Activated T-cell treated with anti-CD3 and anti-CD28 coated beads, Interleukin-2, amount 50 U/mL, for 1 hour (primary cell): Measurements from ENCODE around the gene ELOVL1.
"Not testable (repeated sequence)": the region's sequence is repeated elsewhere in the genome, so short reads cannot be mapped to it uniquely, and the experiment has no call there.

Experiments
- DNase-seq: peaks from one replicate; pipeline ENCODE4 v3.0.0-alpha.2; 2020

The ELOVL1 gene

DNA sequence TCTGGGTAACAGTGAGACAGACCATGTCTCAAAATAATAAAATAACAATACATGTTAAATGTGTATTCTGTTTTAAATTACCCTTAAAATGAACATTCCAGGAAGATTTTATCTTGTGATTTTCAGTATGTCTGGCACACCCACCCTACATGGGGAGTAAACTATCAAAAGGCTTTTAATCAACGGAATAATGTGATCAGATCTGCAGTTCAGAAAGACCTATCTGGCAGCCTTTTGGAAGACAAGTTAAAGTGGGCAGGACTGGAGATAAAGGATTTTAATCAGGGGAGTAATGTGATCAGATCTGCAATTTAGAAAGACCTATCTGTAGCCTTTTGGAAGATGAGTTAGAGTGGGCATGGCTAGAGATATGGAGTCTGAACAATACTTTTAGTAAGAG, 11.7 kb upstream of the ELOVL1 start:
- no peak for DNase-seq

DNA sequence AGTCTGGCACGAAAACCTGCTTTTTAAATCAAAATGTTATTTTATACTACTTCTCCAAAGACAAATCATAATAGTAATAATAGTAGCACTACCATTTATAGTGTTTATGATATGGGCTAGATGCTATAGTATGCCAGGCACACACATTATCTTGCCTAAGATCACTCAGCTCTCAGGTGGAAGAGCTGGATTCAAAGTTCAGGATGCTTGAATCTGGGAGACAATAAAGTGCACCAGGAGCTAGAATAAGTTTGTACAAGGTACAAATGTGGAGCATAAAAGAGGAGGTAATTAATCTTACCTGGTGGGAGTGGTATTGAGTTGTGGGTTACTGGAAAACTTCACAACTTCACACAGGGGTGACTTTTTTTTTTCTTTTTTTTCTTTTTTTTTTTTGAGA, 10.0 kb upstream of the ELOVL1 start:
- no peak for DNase-seq

DNA sequence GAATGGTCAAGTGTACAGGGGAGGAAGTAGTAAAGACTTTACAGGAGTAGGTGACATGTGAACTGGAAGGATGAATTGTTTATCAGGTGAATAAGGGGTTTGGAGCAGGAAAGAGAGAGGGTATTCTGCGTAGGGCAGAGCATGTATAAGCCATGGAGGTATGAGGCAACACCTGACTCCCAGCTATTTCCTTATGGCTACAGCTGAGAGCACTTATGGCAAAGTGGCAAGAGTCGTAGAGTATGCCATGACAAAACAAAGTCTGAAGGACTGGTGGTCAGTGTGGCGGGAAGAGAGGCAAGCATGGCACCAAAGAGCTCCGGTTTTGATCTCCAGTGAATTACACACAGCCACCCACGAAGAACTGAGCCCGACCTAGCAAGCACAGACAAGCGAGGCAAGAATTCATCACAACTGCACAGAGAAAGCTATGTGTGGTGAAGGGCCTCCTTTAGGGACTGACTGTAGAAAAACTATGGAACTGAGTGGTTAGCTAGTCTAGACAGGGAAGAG, 9.0 kb upstream of the ELOVL1 start:
- no peak for DNase-seq

DNA sequence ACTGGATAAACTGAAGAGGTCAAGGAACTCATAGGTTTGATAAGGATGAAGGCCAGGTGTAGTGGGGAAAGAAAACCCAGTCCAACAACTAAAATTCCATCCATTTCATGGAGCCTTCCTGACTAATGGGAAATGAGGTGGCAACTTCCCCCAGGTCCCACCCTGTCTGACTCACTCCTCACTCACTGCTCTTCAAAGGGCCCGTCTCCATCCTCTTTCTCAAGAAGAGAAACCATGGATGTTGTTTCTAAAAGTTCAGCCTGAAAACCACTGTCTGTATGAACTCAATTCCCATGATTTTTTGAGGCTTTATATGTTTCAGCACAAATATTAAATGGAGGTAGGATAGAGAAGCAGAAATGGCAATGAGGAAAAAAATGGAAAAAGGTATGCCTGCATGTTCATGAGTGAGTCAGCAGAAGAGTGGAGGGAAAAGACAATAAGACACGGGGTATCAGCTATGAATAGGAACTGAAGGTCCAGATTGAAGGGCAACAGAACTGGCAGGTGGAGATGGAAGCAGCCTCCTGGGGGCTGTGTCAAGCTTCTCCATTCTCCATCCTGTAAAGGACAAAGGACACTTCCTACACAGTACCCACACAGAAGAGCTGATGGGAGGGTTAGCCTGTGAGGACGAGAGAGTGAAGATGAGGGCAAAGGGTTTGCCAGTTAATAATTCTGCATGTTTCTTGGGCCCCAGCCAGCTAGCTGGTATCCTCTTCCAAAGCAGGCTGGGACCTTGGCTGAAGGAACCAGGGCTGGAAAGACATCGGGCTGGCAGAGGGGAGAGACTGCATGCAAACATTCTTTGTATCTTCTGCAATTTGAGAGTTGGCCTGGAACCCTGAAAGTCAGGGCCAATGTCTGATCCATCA, 5.5 kb upstream of the ELOVL1 start:
- DNase-seq, result no peak

DNA sequence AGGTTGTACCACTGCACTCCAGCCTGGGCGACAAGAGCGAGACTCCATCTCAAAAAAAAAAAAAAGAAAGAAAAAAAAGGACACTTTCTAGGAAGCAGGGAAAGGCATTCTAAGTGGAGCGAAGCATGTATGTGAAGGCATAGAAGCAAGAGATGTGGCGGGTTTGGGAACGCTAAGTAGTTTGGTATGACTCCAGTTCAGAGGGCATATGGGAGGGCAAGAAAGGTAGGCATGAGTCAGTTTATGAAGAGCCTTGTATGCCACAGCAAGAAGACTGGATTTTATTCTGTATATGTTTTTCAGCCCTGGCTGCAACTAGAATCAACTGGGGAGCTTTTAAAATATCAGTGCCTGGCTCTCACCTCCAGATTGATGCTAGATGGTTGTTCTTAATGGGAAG, 4.4 kb upstream of the ELOVL1 start:
- DNase-seq, result no peak

DNA sequence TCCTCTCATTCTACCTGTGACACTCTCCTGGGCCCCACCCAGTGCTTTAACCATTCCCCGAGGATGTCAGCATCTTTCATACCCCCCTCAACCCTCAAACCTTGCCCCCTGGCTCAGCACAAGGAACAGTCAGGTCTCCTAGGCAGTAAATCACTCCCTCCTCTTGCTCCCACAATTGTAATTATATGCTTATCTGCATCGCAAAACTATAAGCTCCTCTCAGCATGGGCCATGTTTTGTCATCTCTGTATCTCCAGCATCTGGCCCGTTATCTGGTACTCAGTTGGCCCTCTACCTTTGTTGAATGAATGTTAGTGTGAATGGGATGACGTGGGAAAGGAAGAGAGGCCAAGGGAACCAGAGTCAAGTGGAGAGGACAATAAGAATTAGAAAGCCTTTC, 2.8 kb upstream of the ELOVL1 start:
- no peak for DNase-seq

DNA sequence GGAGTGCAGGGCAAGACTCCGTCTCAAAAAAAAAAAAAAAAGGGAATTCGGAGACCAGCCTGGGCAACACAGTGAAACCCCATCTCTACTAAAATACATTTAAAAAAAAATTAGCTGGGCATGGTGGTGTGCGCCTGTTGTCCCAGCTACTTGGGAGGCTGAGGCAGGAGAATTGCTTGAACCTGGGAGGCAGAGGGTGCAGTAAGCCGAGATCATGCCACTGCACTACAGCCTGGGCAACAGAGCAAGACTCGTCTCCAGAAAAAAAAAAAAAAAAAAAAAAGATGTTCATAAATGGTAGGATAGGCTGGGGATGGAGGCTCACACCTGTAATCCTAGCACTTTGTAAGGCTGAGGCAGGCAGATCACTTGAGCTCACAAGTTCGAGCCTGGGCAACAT, 2.0 kb upstream of the ELOVL1 start:
- not testable (repeated sequence) for DNase-seq

DNA sequence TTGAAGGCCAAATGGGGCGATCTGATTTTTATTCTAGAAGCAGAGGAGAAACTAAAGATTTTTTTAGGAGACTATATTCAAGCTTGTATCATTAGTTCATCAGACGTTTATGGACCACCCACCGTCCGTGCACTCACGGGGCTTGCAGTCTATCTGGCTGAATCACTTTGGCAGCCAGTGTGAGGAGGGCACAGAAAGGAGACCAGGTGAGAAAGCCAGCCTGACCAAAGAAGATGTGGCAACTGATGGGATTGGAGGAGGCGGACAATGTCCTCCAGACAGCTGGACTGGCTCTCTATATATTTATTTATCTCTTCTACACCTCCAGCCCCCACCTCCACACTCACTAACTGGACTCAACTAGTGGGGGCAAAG, 822 bp upstream of the ELOVL1 start:
- DNase-seq, result no peak

DNA sequence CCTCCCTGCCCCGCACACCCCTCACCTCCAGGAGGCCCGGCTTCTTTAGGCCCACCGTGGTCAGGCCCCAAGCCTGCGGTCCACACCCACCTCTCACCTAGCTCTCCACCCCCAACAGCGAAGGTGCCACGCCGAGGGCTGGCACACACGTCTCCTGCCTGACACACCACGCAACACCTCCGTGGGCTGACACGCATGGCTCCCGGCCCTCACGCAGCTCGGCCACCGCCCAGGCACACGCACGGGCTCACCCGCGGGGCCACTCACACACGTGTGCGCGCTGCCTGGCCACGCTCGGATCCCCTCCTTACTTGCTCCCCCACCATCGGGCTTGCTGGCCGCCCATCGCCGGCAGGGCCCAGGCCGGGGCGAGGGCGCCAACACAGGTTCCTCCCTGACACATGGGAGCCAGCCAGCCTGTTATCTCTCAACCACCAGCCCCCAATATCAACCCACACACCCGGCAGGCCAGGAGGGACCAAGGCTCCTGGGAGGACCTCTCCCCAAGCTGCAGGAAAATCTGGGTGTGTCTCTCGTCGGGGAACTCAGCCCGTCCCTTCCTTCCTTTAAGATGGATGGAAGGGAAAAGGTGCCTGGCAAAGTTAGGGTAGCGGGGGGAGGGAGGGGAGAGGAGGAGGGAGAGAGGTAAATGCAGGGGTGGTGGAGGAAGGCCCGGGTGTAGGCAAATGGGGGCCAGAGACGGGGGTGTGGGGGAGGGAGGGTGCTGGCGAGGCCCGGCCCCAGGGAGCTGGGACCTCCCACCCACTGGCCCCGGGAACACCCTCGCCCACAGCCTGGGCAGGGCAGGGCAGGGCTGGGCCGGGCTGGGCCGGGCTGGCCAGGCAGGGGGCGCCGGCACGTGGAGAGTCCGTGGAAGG, 546 bp downstream of the ELOVL1 start:
- DNase-seq, result peak; percentile 50

DNA sequence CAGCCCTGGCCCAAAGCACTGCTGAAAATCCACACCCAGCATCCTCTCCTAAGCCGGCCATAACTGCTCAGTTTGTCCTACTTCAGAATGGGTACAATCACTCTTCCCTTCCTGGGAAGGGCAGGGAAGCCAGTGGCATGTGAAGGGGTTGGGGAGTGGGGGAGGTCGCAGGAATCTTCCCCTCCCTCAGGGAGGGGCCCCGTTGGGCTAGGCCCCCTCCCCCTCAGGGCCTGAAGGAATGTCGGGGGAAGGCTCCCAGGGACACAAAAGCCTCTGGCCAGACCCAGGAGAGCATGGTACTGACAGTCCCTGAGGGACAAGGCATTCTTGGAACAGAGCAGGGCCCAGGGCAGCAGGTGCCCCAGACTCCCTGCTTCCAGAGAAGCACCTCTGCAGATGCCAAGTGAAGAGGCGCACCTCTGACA, 1.2 kb downstream of the ELOVL1 start:
- no peak for DNase-seq

DNA sequence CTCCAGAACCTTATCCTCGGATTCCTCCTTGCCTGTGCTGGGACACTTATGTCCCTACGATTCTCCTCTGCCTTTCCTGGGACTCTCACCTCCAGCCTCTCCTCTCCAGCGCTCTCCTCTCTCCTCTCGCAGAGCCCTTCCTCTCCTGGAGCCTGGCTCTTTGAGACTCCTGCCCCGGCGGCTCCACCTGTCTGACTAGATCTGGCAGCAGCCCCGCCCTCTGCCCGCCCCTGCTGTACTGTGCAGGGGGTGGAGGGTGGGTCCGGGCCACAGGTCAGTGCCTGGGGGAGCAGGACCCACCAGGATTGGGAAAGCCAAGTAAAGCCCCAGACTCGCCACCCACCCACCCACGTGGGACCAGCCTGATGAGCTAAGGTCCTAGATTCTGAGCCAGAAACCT, 1.6 kb downstream of the ELOVL1 start:
- no peak for DNase-seq

DNA sequence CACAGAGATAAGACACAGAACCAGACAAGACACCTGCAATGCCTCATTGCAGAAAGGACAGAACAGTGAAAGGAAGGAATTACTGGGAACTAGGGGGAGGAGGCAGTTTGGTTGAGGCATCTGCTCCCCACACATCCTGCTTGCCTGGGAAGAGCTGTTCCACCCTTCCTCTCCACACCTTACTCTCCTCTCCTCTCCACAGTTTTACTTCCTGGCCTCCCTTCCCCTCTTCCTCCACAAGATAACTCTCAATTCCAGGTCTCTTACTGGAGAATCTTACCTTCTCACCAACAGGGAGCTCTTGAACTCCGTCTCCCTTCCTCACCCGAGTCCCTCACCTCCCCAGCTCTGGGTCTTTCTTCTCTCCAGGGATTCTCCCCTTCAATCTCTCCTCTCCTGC, 2.1 kb downstream of the ELOVL1 start:
- DNase-seq, result no peak

DNA sequence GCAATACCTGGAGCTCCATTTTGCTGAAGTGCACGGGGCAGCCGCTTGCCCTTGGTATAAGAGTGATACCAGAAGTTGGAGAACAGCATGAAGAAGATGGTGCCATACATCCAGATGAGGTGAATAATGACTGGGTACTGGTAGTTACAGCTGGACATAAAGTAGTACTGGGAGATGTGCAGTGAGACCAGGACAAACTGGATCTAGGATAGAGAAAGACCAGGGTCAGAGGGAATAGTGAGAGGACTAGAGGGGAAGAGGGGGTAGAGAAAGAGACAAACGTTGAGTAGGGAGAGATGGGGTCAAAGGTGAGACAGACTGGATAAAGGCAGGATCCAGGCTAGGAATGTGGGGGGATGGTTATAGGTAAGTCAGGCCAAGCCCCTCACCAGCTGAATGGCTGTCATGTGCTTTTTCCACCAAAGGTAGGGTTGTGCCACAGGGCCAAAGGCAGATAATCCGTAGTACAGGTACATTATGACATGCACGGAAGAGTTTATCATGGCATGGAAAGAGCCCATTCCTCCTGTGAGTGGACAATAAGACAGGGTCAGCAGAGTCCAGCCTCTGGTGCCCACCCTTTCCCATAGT, 3.8 kb downstream of the ELOVL1 start:
- DNase-seq, result no peak

DNA sequence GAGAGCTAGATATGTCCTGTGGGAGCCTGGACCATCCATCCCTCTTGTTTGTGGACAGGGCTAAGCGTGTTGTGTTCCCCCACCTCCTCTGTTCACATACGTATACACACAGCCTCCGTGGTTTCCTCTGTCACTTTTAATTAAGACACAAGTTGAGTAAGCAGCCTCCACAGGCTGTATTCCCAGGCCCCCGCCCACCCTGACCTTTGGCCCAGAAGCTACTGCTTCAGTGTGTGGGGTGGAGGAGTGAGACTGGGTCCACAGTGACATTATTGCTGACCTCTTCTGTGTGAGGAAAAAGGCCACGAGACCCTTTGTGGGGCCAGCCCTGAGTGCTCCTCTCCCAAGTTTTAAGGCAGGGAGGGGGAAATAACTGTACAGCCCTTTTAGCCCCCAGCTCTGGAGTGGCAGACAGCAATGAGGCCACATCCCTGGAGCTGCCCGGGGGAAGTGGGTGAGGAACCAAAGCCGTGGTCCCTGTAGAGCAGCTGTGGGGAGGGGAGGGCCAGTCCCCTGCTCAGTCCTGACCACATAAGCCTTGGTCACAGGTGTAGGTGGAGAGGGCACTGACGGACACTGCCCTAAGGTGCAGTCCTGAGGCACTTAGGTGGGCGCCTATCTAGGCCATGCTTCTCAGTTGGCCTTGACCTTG, 4.4 kb downstream of the ELOVL1 start:
- DNase-seq, result no peak

DNA sequence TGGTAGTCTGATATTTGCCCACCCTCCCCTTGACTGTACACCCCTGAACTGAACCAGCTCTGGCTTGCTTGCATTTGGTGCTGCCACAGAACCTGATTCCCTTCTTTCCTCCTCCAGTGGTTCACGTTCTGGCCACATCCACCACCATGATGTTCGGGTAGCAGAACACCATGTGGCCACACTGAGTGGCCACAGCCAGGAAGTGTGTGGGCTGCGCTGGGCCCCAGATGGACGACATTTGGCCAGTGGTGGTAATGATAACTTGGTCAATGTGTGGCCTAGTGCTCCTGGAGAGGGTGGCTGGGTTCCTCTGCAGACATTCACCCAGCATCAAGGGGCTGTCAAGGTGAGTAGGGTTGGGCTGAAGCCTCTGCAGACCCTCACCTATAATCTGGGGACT, 7.2 kb downstream of the ELOVL1 start:
- DNase-seq, result no peak

DNA sequence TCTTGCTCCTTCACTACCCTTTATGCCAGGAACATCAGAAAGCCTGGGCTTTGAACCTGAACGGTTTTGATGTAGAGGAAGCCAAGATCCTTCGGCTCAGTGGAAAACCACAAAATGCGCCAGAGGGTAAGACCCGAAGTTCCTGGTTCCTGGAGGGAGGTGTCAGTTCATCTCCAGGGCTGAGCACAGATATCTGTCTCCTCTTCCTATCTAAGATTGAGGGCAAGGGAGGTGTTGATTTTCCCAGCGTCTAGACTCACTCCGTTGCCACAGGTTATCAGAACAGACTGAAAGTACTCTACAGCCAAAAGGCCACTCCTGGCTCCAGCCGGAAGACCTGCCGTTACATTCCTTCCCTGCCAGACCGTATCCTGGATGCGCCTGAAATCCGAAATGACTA, 8.1 kb downstream of the ELOVL1 start:
- no peak for DNase-seq

DNA sequence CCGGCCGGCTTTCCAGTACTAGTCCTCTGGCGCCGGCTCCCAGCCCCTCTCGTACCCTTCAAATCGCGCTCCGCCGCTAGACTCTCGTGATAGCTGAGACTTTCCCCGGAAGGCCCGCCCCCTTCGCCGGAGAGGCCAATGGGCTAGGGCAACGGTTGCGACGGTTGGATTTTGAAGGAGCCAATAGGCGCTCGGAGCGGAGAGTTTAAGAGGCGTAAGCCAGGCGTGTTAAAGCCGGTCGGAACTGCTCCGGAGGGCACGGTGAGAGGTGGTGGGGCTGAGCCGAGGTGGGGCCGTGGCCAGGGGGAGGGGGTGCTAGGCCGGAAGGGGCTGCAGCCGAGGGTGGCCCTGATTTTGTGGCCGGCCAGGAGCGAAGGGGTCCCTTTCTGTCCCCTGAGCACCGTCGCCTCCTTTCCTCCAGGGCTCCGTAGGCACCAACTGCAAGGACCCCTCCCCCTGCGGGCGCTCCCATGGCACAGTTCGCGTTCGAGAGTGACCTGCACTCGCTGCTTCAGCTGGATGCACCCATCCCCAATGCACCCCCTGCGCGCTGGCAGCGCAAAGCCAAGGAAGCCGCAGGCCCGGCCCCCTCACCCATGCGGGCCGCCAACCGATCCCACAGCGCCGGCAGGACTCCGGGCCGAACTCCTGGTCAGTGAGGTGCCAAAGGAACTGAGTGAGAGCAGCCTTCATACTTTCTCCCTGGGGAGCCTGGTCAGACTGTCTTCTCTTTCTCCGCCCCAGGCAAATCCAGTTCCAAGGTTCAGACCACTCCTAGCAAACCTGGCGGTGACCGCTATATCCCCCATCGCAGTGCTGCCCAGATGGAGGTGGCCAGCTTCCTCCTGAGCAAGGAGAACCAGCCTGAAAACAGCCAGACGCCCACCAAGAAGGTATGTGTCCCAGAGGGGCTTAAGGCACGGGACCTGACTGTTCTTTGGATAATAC, 8.8 kb downstream of the ELOVL1 start, which contains the start of gene CDC20:
CDC20 (plus strand) TSS at position 236 of the 948 bp plus-strand sequence; CDS start at position 471, 235 bp downstream.
- peak; percentile 97 for DNase-seq

DNA sequence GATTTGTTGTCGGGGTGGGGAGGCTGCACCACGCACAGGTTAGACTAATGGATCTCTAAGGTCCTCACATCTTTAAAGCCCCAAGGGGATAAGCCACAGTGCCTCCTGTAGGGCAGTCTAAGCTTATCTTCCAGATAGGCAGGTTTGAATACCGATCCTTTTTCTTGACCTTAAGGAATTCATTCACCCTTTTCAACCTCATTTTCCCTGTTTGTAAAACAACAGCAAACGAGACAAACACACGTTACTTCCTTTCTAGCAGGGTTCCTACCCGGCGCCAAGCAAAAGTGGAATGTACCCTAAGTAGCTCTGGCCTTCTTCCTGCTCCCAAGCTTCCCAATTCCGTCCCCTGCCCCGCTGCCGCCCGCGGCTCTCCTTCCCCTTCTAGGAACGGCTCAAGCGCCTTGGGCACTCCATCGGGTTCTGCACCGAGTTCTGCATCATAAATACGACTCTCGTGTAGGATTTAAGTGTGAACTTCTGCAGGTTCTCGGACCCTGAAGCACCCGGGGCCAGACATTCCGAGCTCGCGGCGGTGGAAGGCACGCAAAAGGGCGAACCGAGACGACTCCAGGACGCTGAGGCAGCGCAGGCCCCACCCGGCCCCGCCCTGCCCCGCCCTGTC, 9.6 kb downstream of the ELOVL1 start:
- no peak for DNase-seq

DNA sequence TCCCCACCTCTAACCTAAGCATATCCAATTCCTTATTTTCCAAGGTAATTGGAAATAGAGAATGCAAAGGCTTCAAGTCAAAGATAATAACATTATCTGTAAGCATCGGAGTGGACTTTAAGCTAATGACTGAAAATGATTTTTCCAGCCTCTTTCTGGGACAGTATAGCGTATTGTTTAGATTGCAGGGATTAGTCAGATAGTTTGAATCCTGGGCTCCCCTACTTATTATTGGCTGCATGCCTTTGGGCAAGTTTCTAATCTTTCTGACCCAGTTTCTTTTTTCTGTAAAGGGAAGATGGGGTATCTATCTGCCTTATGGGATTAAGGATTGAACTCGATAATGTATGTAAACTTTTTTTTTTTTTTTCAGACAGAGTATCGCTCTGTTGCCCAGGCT, 10.6 kb downstream of the ELOVL1 start:
- DNase-seq, result no peak

DNA sequence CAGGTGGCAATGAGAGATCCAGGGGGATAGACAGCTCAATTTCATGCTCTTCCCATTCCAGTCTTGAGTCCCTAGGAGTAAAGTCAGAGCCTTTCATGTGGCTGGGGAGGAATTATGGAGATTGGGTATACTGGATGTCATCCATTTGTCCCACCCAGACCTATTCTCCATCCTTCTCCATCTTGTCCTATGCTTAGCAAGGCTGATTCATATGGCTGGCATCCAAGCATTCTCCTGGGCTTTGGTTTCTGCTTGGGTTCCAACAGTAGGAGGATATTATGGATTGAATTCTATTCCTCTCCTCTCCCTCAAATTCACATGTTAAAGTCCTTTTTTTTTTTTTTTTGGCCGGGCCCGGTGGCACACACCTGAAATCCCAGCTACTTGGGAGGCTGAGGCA, 12.9 kb downstream of the ELOVL1 start:
- no peak for DNase-seq

DNA sequence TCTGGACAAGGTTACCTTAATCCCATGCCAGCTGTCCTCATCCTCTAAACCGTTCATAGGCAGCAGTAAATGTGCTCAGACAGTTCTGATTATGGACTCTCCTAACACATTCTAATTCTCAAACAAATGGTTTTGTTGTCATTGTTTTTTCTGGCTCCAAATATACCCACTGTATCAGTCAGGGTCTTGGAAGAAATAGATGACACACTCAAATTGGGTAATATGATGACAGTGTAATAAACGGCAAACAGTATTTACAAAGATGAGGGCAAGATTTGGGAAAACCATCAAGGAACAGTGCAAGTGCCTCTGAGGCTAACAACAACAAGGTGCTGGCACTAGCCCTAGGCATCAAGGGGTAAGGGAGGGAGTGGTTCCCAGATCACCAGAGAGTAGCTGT, 13.3 kb downstream of the ELOVL1 start:
- DNase-seq, result no peak
